ENCODE measurements around the gene MYL4.

GRCh38 chr17:47180337-47180736 lies 28.8 kb upstream of the MYL4 start:
- TF ChIP-seq CTCF (conservative IDR thresholded peaks at IDR 0.05) (no peak), ZFX (IDR thresholded peaks at IDR 0.05) (no peak)
